H1 (cell line): ENCODE data around the gene PRKCA. TPM values are rescaled to one million over a fixed set of nuclear protein-coding genes. Genes with fewer than 3 reads are reported as not detected.

Experiments used
- CTCF ChIA-PET: fragments of 300-600 bp; sonication (Branson Sonifier 250); formaldehyde crosslinking; loops from one replicate; lab custom pipeline; 2021; ENCODE audit not compliant: partially characterized antibody; lab: Charles Lee
- POLR2A ChIA-PET: fragments of 300-600 bp; sonication (Branson Sonifier 250); formaldehyde crosslinking; loops from one replicate; lab custom pipeline; 2021; ENCODE audit warnings: inconsistent platforms; ENCODE audit not compliant: partially characterized antibody; lab: Charles Lee
- DNase-seq, 2 experiments: peaks; one replicate each; pipeline versions ENCODE4 v3.0.0 to v3.0.0-alpha.2; 2010 to 2022; ENCODE audit warnings: low spot score in 2 of 2, low read depth in 1 of 2, mixed read lengths in 1 of 2
- FAIRE-seq: peaks from 2 replicates; lab custom pipeline; 2011; peaks lifted over from hg19 to GRCh38; lab: Jason Lieb, UNC
- H2AFZ ChIP-seq: 2 replicates; pipeline ENCODE4 v1.8.1; 2012; ENCODE audit warnings: low read length, inconsistent platforms
- H2AK5ac ChIP-seq: 2 replicates; pipeline ENCODE4 v1.6.1; 2013; ENCODE audit warnings: low read depth, low read length
- H2BK120ac ChIP-seq: replicated peaks from 2 replicates; pipeline ENCODE3; 2013; ENCODE audit warnings: low read depth, low read length, inconsistent platforms
- H2BK12ac ChIP-seq: 2 replicates; pipeline ENCODE4 v1.6.1; 2013; ENCODE audit warnings: low read depth, low read length
- H2BK15ac ChIP-seq: 2 replicates; pipeline ENCODE4 v1.6.1; 2013; ENCODE audit warnings: low read length
- H2BK20ac ChIP-seq: 2 replicates; pipeline ENCODE4 v1.6.1; 2013; ENCODE audit warnings: low read length
- H2BK5ac ChIP-seq: 2 replicates; pipeline ENCODE4 v1.6.1; 2013; ENCODE audit warnings: low read depth, low read length
- H3K14ac ChIP-seq: 2 replicates; pipeline ENCODE4 v1.6.1; 2013; ENCODE audit warnings: inconsistent platforms; ENCODE audit not compliant: insufficient read length
- H3K18ac ChIP-seq: 2 replicates; pipeline ENCODE4 v1.6.1; 2013; ENCODE audit warnings: low read length; ENCODE audit errors: extremely low read depth
- H3K23ac ChIP-seq: 2 replicates; pipeline ENCODE4 v1.6.1; 2013; ENCODE audit warnings: inconsistent platforms; ENCODE audit not compliant: insufficient read length
- H3K23me2 ChIP-seq: 2 replicates; pipeline ENCODE4 v1.6.1; 2013; ENCODE audit warnings: low read depth, low read length
- H3K27ac ChIP-seq: 2 replicates; pipeline ENCODE4 v1.6.1; 2011; ENCODE audit warnings: low read depth, low read length, inconsistent platforms
- H3K27me3 ChIP-seq, 4 experiments: replicated peaks in 1 of 4; 1 replicate in 1 of 4; 2 replicates in 3 of 4; pipeline versions ENCODE4 v1.6.1 to v1.8.1; 2011 to 2013; ENCODE audit warnings: low read length in 3 of 4, mild to moderate bottlenecking in 3 of 4, inconsistent platforms in 2 of 4, mixed read lengths in 2 of 4, moderate library complexity in 1 of 4; ENCODE audit not compliant: control insufficient read depth in 3 of 4, insufficient read depth in 3 of 4; ENCODE audit errors: extremely low read depth in 1 of 4
- H3K36me3 ChIP-seq, 4 experiments: 2 replicates each; pipeline versions ENCODE4 v1.6.1 to v1.8.1; 2011 to 2013; ENCODE audit warnings: mild to moderate bottlenecking in 4 of 4, low read length in 3 of 4, moderate library complexity in 2 of 4, control low read depth in 1 of 4, inconsistent platforms in 1 of 4; ENCODE audit not compliant: insufficient read depth in 4 of 4, control insufficient read depth in 2 of 4
- H3K4ac ChIP-seq: replicated peaks from 2 replicates; pipeline ENCODE3; 2013; ENCODE audit warnings: low read length, low read depth, mixed read lengths, inconsistent platforms; ENCODE audit not compliant: insufficient read length
- H3K4me1 ChIP-seq, 4 experiments: replicated peaks in 1 of 4; 1 replicate in 1 of 4; 2 replicates in 3 of 4; pipeline versions ENCODE4 v1.6.1 to v1.8.1; 2011 to 2013; ENCODE audit warnings: low read length in 3 of 4, inconsistent platforms in 2 of 4, mixed read lengths in 1 of 4; ENCODE audit not compliant: insufficient read depth in 4 of 4, control insufficient read depth in 3 of 4
- H3K4me2 ChIP-seq, 2 experiments: 2 replicates each; pipeline versions ENCODE4 v1.6.1 to v1.8.1; 2011 to 2013; ENCODE audit warnings: low read depth in 2 of 2, low read length in 2 of 2, control low read depth in 1 of 2, inconsistent platforms in 1 of 2, mild to moderate bottlenecking in 1 of 2; ENCODE audit not compliant: insufficient read depth in 1 of 2
- H3K4me3 ChIP-seq, 4 experiments: fragments of 200-600, 300-600 bp in 1 of 4; sonication (generic), shearing (Covaris generic), sonication (Bioruptor Twin) in 1 of 4; 2 replicates each; pipeline versions ENCODE4 v1.5.1 to v1.8.1; 2011 to 2016; ENCODE audit warnings: low read length in 4 of 4, low read depth in 3 of 4, control low read depth in 2 of 4, inconsistent platforms in 2 of 4, mild to moderate bottlenecking in 2 of 4, mixed read lengths in 1 of 4, moderate library complexity in 1 of 4; ENCODE audit not compliant: insufficient read depth in 2 of 4; ENCODE audit errors: extremely low read depth in 1 of 4
- H3K56ac ChIP-seq: replicated peaks from 2 replicates; pipeline ENCODE3; 2013; ENCODE audit warnings: low read depth, mild to moderate bottlenecking, mixed read lengths, low read length, inconsistent platforms; ENCODE audit not compliant: insufficient read length
- H3K79me1 ChIP-seq: 2 replicates; pipeline ENCODE4 v1.6.1; 2013; ENCODE audit warnings: low read depth, low read length, control low read depth
- H3K79me2 ChIP-seq, 2 experiments: 2 replicates each; pipeline versions ENCODE4 v1.6.1 to v1.8.1; 2012 to 2013; ENCODE audit warnings: low read length in 2 of 2, mild to moderate bottlenecking in 2 of 2, inconsistent platforms in 1 of 2; ENCODE audit not compliant: insufficient read depth in 2 of 2, control insufficient read depth in 1 of 2
- H3K9ac ChIP-seq, 4 experiments: replicated peaks in 1 of 4; 1 replicate in 1 of 4; 2 replicates in 3 of 4; pipeline versions ENCODE4 v1.6.1 to v1.8.1; 2011 to 2013; ENCODE audit warnings: low read depth in 3 of 4, low read length in 3 of 4, control low read depth in 2 of 4, mild to moderate bottlenecking in 2 of 4, moderate library complexity in 2 of 4, inconsistent platforms in 1 of 4; ENCODE audit errors: extremely low read depth in 1 of 4
- H3K9me3 ChIP-seq, 2 experiments: 2 replicates each; pipeline versions ENCODE4 v1.6.1 to v1.8.1; 2012 to 2013; ENCODE audit warnings: mild to moderate bottlenecking in 2 of 2, moderate library complexity in 2 of 2, control low read depth in 1 of 2, inconsistent platforms in 1 of 2, low read depth in 1 of 2, low read length in 1 of 2, mixed read lengths in 1 of 2; ENCODE audit not compliant: insufficient read depth in 2 of 2
- H4K20me1 ChIP-seq, 2 experiments: replicated peaks in 1 of 2; 2 replicates each; pipeline versions ENCODE3 to v1.8.1; 2011 to 2013; ENCODE audit warnings: inconsistent platforms in 2 of 2, low read length in 2 of 2, mild to moderate bottlenecking in 1 of 2; ENCODE audit not compliant: insufficient read depth in 2 of 2, control insufficient read depth in 1 of 2
- H4K5ac ChIP-seq: 2 replicates; pipeline ENCODE4 v1.6.1; 2013; ENCODE audit warnings: low read length, low read depth, mixed read lengths, inconsistent platforms; ENCODE audit not compliant: insufficient read length
- H4K8ac ChIP-seq: 2 replicates; pipeline ENCODE4 v1.8.0; 2013; ENCODE audit warnings: mild to moderate bottlenecking, moderate library complexity, low read length, inconsistent platforms; ENCODE audit not compliant: insufficient read depth; ENCODE audit errors: extremely low read depth
- H4K91ac ChIP-seq: replicated peaks from 2 replicates; pipeline ENCODE3; 2013; ENCODE audit warnings: low read length, mixed read lengths, inconsistent platforms; ENCODE audit not compliant: insufficient read length
- ATF3 ChIP-seq: IDR thresholded peaks from 2 replicates; pipeline ENCODE4 v1.6.1; 2011; ENCODE audit warnings: low read depth, mild to moderate bottlenecking, low read length; ENCODE audit not compliant: insufficient read depth
- BCL11A ChIP-seq, 2 experiments: IDR thresholded peaks; one replicate each; pipeline ENCODE4 v1.6.1; 2011; ENCODE audit warnings: low read depth in 2 of 2, low read length in 2 of 2, mild to moderate bottlenecking in 2 of 2
- CBX5 ChIP-seq: fragments of 300-800, 300-1000 bp; sonication (generic); IDR thresholded peaks from 2 replicates; pipeline ENCODE4 v1.7.1; 2016; ENCODE audit warnings: antibody characterized with exemption, low read length, low read depth
- CEBPB ChIP-seq: IDR thresholded peaks from 2 replicates; pipeline ENCODE4 v1.6.1; 2012; ENCODE audit warnings: low read depth, low read length
- CHD1 ChIP-seq: IDR thresholded peaks from 2 replicates; pipeline ENCODE4 v1.6.1; 2012; ENCODE audit warnings: low read depth, low read length, improper control_type of control experiment
- EZH2 ChIP-seq: fragments of 200-600 bp; sonication (generic); IDR thresholded peaks from 2 replicates; pipeline ENCODE4 v1.7.1; 2012; ENCODE audit warnings: low read depth, mild to moderate bottlenecking, moderate library complexity, low read length, inconsistent platforms; ENCODE audit not compliant: severe bottlenecking
- NRF1 ChIP-seq: IDR thresholded peaks from 2 replicates; pipeline ENCODE4 v1.6.1; 2011; ENCODE audit warnings: mild to moderate bottlenecking, low read depth, low read length, improper control_type of control experiment
- POU5F1 ChIP-seq: IDR thresholded peaks from 2 replicates; pipeline ENCODE4 v1.6.1; 2011; ENCODE audit warnings: low read depth, mild to moderate bottlenecking, low read length, moderate library complexity
- RFX5 ChIP-seq: IDR thresholded peaks from 2 replicates; pipeline ENCODE4 v1.6.1; 2011; ENCODE audit warnings: low read depth, low read length, improper control_type of control experiment, borderline replicate concordance
- RXRA ChIP-seq: IDR thresholded peaks from 2 replicates; pipeline ENCODE4 v1.6.1; 2011; ENCODE audit warnings: low read depth, mild to moderate bottlenecking, low read length, moderate library complexity; ENCODE audit not compliant: insufficient read depth
- SAP30 ChIP-seq: fragments of 300-600 bp; sonication (generic); IDR thresholded peaks from 2 replicates; pipeline ENCODE4 v1.7.1; 2012; ENCODE audit warnings: low read length, moderate library complexity, mild to moderate bottlenecking, inconsistent platforms; ENCODE audit not compliant: insufficient read depth, insufficient replicate concordance
- SRF ChIP-seq: IDR thresholded peaks from 2 replicates; pipeline ENCODE4 v1.6.1; 2011; ENCODE audit warnings: mild to moderate bottlenecking, low read depth, low read length, moderate library complexity
- TCF12 ChIP-seq: IDR thresholded peaks from 2 replicates; pipeline ENCODE4 v1.6.1; 2011; ENCODE audit warnings: low read depth, mild to moderate bottlenecking, low read length
- YY1 ChIP-seq: IDR thresholded peaks from 2 replicates; pipeline ENCODE4 v1.6.1; 2011; ENCODE audit warnings: low read depth, mild to moderate bottlenecking, low read length
- WGBS, 2 experiments: shearing (Covaris generic) in 1 of 2; methylation state at CpG; one replicate each; pipeline versions ENCODE4 v1.1.6 to v1.1.7; 2013 to 2015; ENCODE audit warnings: low lambda C conversion rate in 2 of 2, mixed read lengths in 2 of 2, inconsistent platforms in 1 of 2, low coverage in 1 of 2, missing lambda C conversion rate in 1 of 2; ENCODE audit not compliant: insufficient replicate concordance in 2 of 2, insufficient coverage in 1 of 2, insufficient read length in 1 of 2; ENCODE audit errors: extremely low coverage in 1 of 2, missing lambda C conversion rate in 1 of 2; 5-methylcytosine and 5-hydroxymethylcytosine counted together
- polyA plus RNA-seq, 7 experiments: library from polyadenylated mRNA; depleted of rRNA in 3 of 7; stranded (reverse) in 5 of 7; unstranded in 2 of 7; fragments of >200 nt in 5 of 7; fragments of 200-250 nt in 2 of 7; gene quantifications; 1 replicate in 5 of 7; 2 replicates in 1 of 7; 4 replicates in 1 of 7; pipeline versions ENCODE4 v1.2.1 to v1.2.3, GENCODE V29; 2011 to 2013; ENCODE audit warnings: missing spikeins in 2 of 7, mixed read lengths in 2 of 7
- total RNA-seq: library from RNA; stranded (reverse); fragmentation: NEBNext Ultra II Directional; extraction: Animal tissue kit (Norgen Biotek cat#: 25700); gene quantifications from 2 replicates; pipeline ENCODE4 v1.2.1, GENCODE V29; 2021

Gene PRKCA
- total and polyA plus RNA-seq, 2 of the 8 experiments (the other 6 are each of a cell fraction or from before 2014, with no cell fraction given), result 5.8 to 17.8 TPM

DNA sequence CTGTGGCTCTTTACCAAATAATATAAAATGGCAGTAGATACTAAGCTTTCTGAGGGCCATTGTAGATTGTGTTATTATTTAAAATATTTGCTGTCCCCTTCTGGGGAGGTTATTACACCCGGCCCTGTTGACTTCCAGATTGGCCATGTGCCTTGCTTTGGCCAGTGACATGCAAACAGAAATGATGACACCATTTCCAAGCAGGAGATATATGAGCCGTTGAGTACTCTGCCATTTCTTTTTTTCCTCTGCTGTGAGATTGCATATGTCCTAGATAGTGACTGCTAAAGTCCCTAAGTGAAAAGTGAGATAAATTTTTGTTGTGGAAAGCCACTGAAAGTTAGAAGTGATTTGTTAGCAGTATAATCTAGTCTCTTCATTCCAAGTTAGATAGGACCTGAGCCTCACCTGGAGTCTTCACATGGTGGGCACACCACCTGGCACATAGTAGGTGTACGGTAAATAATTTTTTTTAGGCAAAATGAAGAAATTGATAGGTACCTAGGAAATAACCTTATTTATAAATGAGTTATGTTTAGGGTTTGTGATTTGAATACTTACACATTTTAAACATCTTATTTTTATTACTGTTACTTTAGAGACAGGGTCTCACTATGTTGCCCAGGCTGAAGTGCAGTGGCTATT, 328.5 kb downstream of the PRKCA start:
- FAIRE-seq (no peak), DNase-seq (no peak)
- Histone ChIP-seq H3K4me3 (no peak overlapping the region), H4K91ac (no peak overlapping the region), H2BK20ac (no peak overlapping the region), H3K27ac (no peak overlapping the region), H3K4ac (no peak overlapping the region), H3K79me1 (no peaks in the 10 kb centered on the region), H3K27me3 (no peaks in the 10 kb centered on the region), H2BK15ac (no peak overlapping the region), H3K79me2 (no peaks in the 10 kb centered on the region), H2AFZ (no peak overlapping the region), H3K23ac (no peak overlapping the region), H2BK5ac (no peak overlapping the region), H3K4me1 (no peaks in the 10 kb centered on the region), H3K9ac (no peak overlapping the region), H3K14ac (no peak overlapping the region), H3K4me2 (no peak overlapping the region), H3K56ac (no peak overlapping the region), H4K8ac (no peak overlapping the region), H4K20me1 (peaks cover 0 to 2% of the 10 kb centered on the region in 2 experiments), H3K23me2 (no peaks in the 10 kb centered on the region), H3K9me3 (no peaks in the 10 kb centered on the region), H3K36me3 (no peaks in the 10 kb centered on the region), H2BK120ac (no peak overlapping the region), H4K5ac (no peak overlapping the region), H2BK12ac (no peak overlapping the region), H2AK5ac (no peak overlapping the region), H3K18ac (no peak overlapping the region)
- CTCF ChIA-PET, result interaction anchor here (1.0 to 2.0 kb wide), 3 partner anchors 11 to 375 kb away, joined by 3 to 4 read pairs (median 3); no protein-coding TSS in a partner anchor
- POLR2A ChIA-PET, result no interaction called here
- 91% methylated on average over 3 of the region's 3 CpGs; no CpG with 5 or more reads in 1 of the 2 experiments for WGBS, 2 experiments
- TF ChIP-seq TCF12 (no peak), RFX5 (no peak), EZH2 (no peak), RXRA (no peak), CBX5 (no peak), CHD1 (no peak), SAP30 (no peak), ATF3 (no peak), CEBPB (no peak), SRF (no peak), POU5F1 (no peak), YY1 (no peak), NRF1 (no peak), BCL11A (IDR thresholded peaks at IDR 0.05; ENCODE audit: low read depth in 2 of 2, low read length in 2 of 2) (no peak)
